GM12878 (cell line): ENCODE measurements around the gene ROBO4. TPM values are rescaled to one million over a fixed set of nuclear protein-coding genes. Genes with fewer than 3 reads are reported as not detected.

Experiments used
- ATAC-seq: fragments of 200-7000 bp; cut with Tn5 transposase; 3 replicates; pipeline ENCODE4 v1.9.1; 2020; ENCODE audit warnings: mild to moderate bottlenecking, moderate library complexity
- BruUV-seq: library from RNA; stranded (reverse); fragments of 400-500 nt; replicated peaks from 2 replicates; lab custom pipeline; 2021; lab: Mats Ljungman, UMichigan
- CTCF ChIA-PET: fragments of 300-600 bp; sonication (Branson Sonifier 250); formaldehyde crosslinking; extraction: SDS; loops from one replicate; lab custom pipeline; 2021; ENCODE audit warnings: inconsistent platforms; lab: Yijun Ruan, JAX
- POLR2A ChIA-PET: fragments of 350-600 bp; formaldehyde crosslinking; extraction: SDS; loops from one replicate; lab custom pipeline; 2021; ENCODE audit warnings: inconsistent platforms; lab: Charles Lee
- RAD21 ChIA-PET: fragments of 300-600 bp; sonication (Branson Sonifier 250); formaldehyde crosslinking; loops from one replicate; lab custom pipeline; 2023; ENCODE audit warnings: antibody characterized with exemption; ENCODE audit not compliant: unreplicated experiment; lab: Charles Lee
- SMC1A ChIA-PET: fragments of 300-600 bp; sonication (Branson Sonifier 250); formaldehyde crosslinking; loops from one replicate; lab custom pipeline; 2023; ENCODE audit not compliant: unreplicated experiment, uncharacterized antibody; lab: Charles Lee
- DNase-seq: peaks from one replicate; pipeline ENCODE4 v3.0.0-alpha.2; 2011; ENCODE audit warnings: low read depth, low spot score
- FAIRE-seq: peaks from 3 replicates; lab custom pipeline; 2011; peaks lifted over from hg19 to GRCh38; lab: Jason Lieb, UNC
- H2AFZ ChIP-seq: 2 replicates; pipeline ENCODE4 v1.6.0; 2011; ENCODE audit warnings: low read depth, low read length, control low read depth; ENCODE audit not compliant: control insufficient read depth
- H3K27ac ChIP-seq: 2 replicates; pipeline ENCODE4 v1.5.1; 2011; ENCODE audit warnings: control low read depth; ENCODE audit not compliant: control insufficient read depth, insufficient read depth
- H3K27me3 ChIP-seq, 2 experiments: replicated peaks in 1 of 2; 2 replicates each; pipeline versions ENCODE4 v1.6.0 to v1.6.1; 2011; ENCODE audit warnings: low read length in 1 of 2; ENCODE audit not compliant: control insufficient read depth in 2 of 2, insufficient read depth in 2 of 2
- H3K36me3 ChIP-seq, 2 experiments: 2 replicates each; pipeline ENCODE4 v1.5.1; 2011; ENCODE audit warnings: low read length in 1 of 2; ENCODE audit not compliant: control insufficient read depth in 2 of 2, insufficient read depth in 2 of 2
- H3K4me1 ChIP-seq: 2 replicates; pipeline ENCODE4 v1.6.1; 2011; ENCODE audit warnings: mild to moderate bottlenecking, low read length, moderate library complexity, mixed read lengths; ENCODE audit not compliant: control insufficient read depth, insufficient read depth
- H3K4me2 ChIP-seq: 2 replicates; pipeline ENCODE4 v1.6.0; 2011; ENCODE audit warnings: control low read depth; ENCODE audit not compliant: control insufficient read depth, insufficient read depth
- H3K4me3 ChIP-seq: fragments of 200-600 bp; sonication (generic); 2 replicates; pipeline ENCODE4 v1.5.1; 2016
- H3K79me2 ChIP-seq: 2 replicates; pipeline ENCODE4 v1.6.0; 2011; ENCODE audit warnings: low read length; ENCODE audit not compliant: control insufficient read depth, insufficient read depth
- H3K9ac ChIP-seq: 2 replicates; pipeline ENCODE4 v1.8.0; 2011; ENCODE audit warnings: low read length, control low read depth, mixed read lengths; ENCODE audit not compliant: control insufficient read depth, insufficient read depth
- H3K9me3 ChIP-seq: replicated peaks from 3 replicates; pipeline ENCODE4 v1.5.1; 2011; ENCODE audit warnings: mild to moderate bottlenecking, low read length; ENCODE audit not compliant: control insufficient read depth, insufficient read depth
- H4K20me1 ChIP-seq: 2 replicates; pipeline ENCODE4 v1.6.0; 2011; ENCODE audit not compliant: control insufficient read depth, insufficient read depth
- EED ChIP-seq: sonication (generic); IDR thresholded peaks from 2 replicates; pipeline ENCODE4 v1.6.1; 2016; ENCODE audit warnings: antibody characterized with exemption, low read depth
- EP300 ChIP-seq, 2 experiments: fragments of 150-350 bp in 1 of 2; IDR thresholded peaks; 2 replicates each; pipeline ENCODE4 v1.6.1; 2011 to 2012; ENCODE audit warnings: low read depth in 2 of 2, low read length in 2 of 2, borderline replicate concordance in 1 of 2, improper control_type of control experiment in 1 of 2, inconsistent platforms in 1 of 2; ENCODE audit not compliant: control insufficient read depth in 1 of 2
- KAT2A ChIP-seq: conservative IDR thresholded peaks from 2 replicates; pipeline ENCODE4 v1.6.1; 2011; ENCODE audit warnings: low read depth, low read length; ENCODE audit not compliant: control insufficient read depth
- SPI1 ChIP-seq: IDR thresholded peaks from 2 replicates; pipeline ENCODE4 v1.6.1; 2011; ENCODE audit warnings: low read depth, mild to moderate bottlenecking, low read length, moderate library complexity, borderline replicate concordance; ENCODE audit not compliant: insufficient read depth
- SRF ChIP-seq, 2 experiments: IDR thresholded peaks; 2 replicates each; pipeline ENCODE4 v1.6.1; 2011; ENCODE audit warnings: low read depth in 2 of 2, low read length in 2 of 2, mild to moderate bottlenecking in 1 of 2, moderate library complexity in 1 of 2
- TAF1 ChIP-seq: IDR thresholded peaks from 2 replicates; pipeline ENCODE4 v1.6.1; 2011; ENCODE audit warnings: mild to moderate bottlenecking, low read depth, low read length, borderline replicate concordance
- TCF12 ChIP-seq: IDR thresholded peaks from 2 replicates; pipeline ENCODE4 v1.6.1; 2011; ENCODE audit warnings: low read depth, mild to moderate bottlenecking, low read length
- ZNF207 ChIP-seq: fragments of 450-650 bp; IDR thresholded peaks from 2 replicates; pipeline ENCODE4 v1.6.1; 2014; ENCODE audit warnings: antibody characterized with exemption, mild to moderate bottlenecking, borderline replicate concordance
- ZNF217 ChIP-seq: fragments of 450-650 bp; IDR thresholded peaks from 2 replicates; pipeline ENCODE4 v1.6.1; 2017; ENCODE audit warnings: antibody characterized with exemption, mild to moderate bottlenecking
- ZNF24 ChIP-seq: fragments of 450-650 bp; IDR thresholded peaks from 2 replicates; pipeline ENCODE4 v1.6.1; 2017; ENCODE audit warnings: antibody characterized with exemption, mild to moderate bottlenecking
- ZNF274 ChIP-seq: IDR thresholded peaks from one replicate; pipeline ENCODE4 v1.8.0; 2011; ENCODE audit not compliant: insufficient read length, insufficient read depth
- ZZZ3 ChIP-seq: IDR thresholded peaks from 2 replicates; pipeline ENCODE4 v1.6.1; 2011; ENCODE audit warnings: low read depth; ENCODE audit not compliant: control insufficient read depth, insufficient read length
- WGBS: methylation state at CpG from one replicate; pipeline ENCODE4 v1.1.6; 2016; ENCODE audit warnings: low lambda C conversion rate; ENCODE audit not compliant: insufficient replicate concordance, insufficient coverage; ENCODE audit errors: missing lambda C conversion rate; 5-methylcytosine and 5-hydroxymethylcytosine counted together
- in situ Hi-C: fragments of 300-500 bp; cut with MboI; formaldehyde crosslinking; loops from 9 replicates; pipeline ENCODE4 v1.14.3; 2018; ENCODE audit warnings: mixed read lengths
- intact Hi-C: fragments of 100-400 bp; cut with micrococcal nuclease; formaldehyde crosslinking; loops from one replicate; pipeline ENCODE4 v1.14.2; 2022; ENCODE audit not compliant: unreplicated experiment
- polyA plus RNA-seq, 11 experiments: library from polyadenylated mRNA; depleted of rRNA in 4 of 11; unstranded in 6 of 11; stranded (reverse) in 5 of 11; fragments of >200 nt; fragmentation: Nextera tagmentation in 4 of 11; fragmentation: Illumina TruSeq in 1 of 11; extraction: Ambion mirVana in 4 of 11; extraction: Trizol in 1 of 11; gene quantifications; 1 replicate in 1 of 11; 2 replicates in 10 of 11; pipeline versions ENCODE4 v1.2.1 to v1.2.3, GENCODE V29; 2011 to 2016; ENCODE audit warnings: inconsistent platforms in 2 of 11, missing spikeins in 2 of 11, low read depth in 1 of 11
- total RNA-seq, 4 experiments: library from RNA; depleted of rRNA in 3 of 4; stranded (reverse); fragments of >200 nt in 3 of 4; fragmentation: Illumina TruSeq in 1 of 4; extraction: Trizol in 1 of 4; gene quantifications; 2 replicates each; pipeline versions ENCODE4 v1.2.1 to v1.2.3, GENCODE V29; 2013 to 2021

The ROBO4 gene
- total and polyA plus RNA-seq, 10 of the 15 experiments (the other 5 are each of a cell fraction or from before 2014, with no cell fraction given), result not detected

DNA sequence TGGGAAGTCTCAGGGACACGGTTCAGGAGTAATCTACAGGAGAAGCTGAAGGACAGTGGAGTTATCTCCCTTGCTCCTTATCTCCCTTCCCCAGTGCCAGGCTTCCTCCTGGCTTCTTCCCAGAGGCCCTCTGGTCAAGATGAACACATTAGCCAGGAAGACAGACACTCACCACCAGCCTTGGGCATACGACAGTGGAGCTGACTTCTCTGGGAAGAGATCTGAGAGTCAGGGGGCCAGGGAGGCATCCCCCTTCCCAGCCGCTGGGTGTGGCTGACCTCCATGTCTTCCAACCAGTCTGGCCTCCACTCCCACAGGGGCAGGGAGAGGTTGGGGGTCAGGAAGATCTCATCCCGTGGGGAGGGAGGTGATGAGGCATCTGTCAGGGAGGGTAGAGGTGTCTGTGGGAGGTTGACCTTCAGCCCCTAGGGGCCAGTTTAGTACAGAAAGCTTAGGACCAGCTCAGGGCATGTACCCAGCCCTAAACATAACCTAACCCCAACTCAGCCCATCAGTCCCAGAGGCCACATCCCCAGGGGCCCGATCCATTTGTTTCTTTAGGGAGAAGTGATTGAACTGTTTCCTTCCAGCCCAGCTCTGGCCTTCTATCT, 12.7 kb downstream of the ROBO4 start:
- CTCF ChIA-PET, result interaction anchor here (1.0 kb wide), 1 partner anchor 18 kb away, joined by 3 read pairs; no protein-coding TSS in a partner anchor
- FAIRE-seq (no peak), DNase-seq (no peak), ATAC-seq (no peak)
- TF ChIP-seq ZNF217 (no peak), EP300 (IDR thresholded peaks at IDR 0.05; ENCODE audit: borderline replicate concordance in 1 of 2, control insufficient read depth in 1 of 2, low read depth in 2 of 2, low read length in 2 of 2) (no peak), SRF (IDR thresholded peaks at IDR 0.05; ENCODE audit: low read depth in 2 of 2, low read length in 2 of 2) (no peak)
- Histone ChIP-seq H3K4me2 (no peak overlapping the region), H3K79me2 (no peaks in the 10 kb centered on the region), H3K36me3 (no peaks in the 10 kb centered on the region; a peak in 1 of 4 replicates), H4K20me1 (no peaks in the 10 kb centered on the region), H3K9ac (no peak overlapping the region), H3K4me1 (no peaks in the 10 kb centered on the region), H3K27me3 (peaks cover 0 to 4% of the 10 kb centered on the region in 2 experiments; a peak in 2 of 4 replicates), H3K4me3 (no peak overlapping the region), H3K9me3 (no peaks in the 10 kb centered on the region), H3K27ac (no peak overlapping the region), H2AFZ (no peak overlapping the region)
- WGBS, result 0% methylated on average over 5 of the region's 5 CpGs
- SMC1A ChIA-PET, result no interaction called here
- POLR2A ChIA-PET, result no interaction called here
- RAD21 ChIA-PET, result no interaction called here
- no TSS peak for BruUV-seq
- intact Hi-C loops (loop anchor here (10.0 kb wide), 1 partner anchor 260 kb away; no protein-coding TSS in a partner anchor), in situ Hi-C loops (no loop called here)

DNA sequence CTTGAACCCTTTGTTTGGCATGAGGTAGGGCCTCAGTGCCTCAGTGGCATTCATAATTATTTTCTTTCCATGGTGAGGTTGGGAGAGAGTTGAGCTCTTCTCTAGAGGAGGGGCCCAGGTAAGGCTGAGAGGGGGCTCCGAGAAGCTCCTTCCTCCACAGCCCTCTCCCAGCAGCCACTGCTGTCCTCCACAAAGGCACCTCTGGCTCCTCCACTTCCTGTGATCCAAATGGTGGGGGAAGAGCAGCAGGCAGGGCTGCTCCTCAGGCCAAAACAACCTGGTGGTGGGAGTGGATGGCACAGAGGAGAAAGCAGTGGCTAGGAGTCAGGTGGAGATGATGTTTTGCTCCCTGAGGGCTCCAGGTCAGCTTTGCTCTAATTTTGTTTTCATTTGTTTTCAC, 13.3 kb downstream of the ROBO4 start:
- Histone ChIP-seq H3K4me2 (no peak overlapping the region), H3K9me3 (no peaks in the 10 kb centered on the region), H3K27me3 (peaks cover 0 to 4% of the 10 kb centered on the region in 2 experiments; a peak in 1 of 4 replicates), H4K20me1 (no peaks in the 10 kb centered on the region), H3K27ac (no peak overlapping the region), H3K4me1 (no peaks in the 10 kb centered on the region), H3K79me2 (no peaks in the 10 kb centered on the region), H2AFZ (no peak overlapping the region), H3K36me3 (no peaks in the 10 kb centered on the region; a peak in 1 of 4 replicates), H3K4me3 (no peak overlapping the region), H3K9ac (no peak overlapping the region)
- TF ChIP-seq TAF1, result no peak
- no peak for TF ChIP-seq ZNF217
- no peak for TF ChIP-seq SPI1
- TF ChIP-seq ZNF24, result no peak
- TF ChIP-seq TCF12, result no peak
- TF ChIP-seq KAT2A, result no peak
- no peak for TF ChIP-seq ZNF274
- no peak for TF ChIP-seq ZNF207
- no peak for TF ChIP-seq ZZZ3
- TF ChIP-seq EED, result no peak
- ChIA-PET POLR2A (no interaction called here), SMC1A (no interaction called here), CTCF (interaction anchor here (1.0 kb wide), 1 partner anchor 18 kb away, joined by 3 read pairs; no protein-coding TSS in a partner anchor), RAD21 (no interaction called here)
- no peak for ATAC-seq
- no peak for FAIRE-seq
- DNase-seq, result no peak
- intact Hi-C loops (loop anchor here (10.0 kb wide), 1 partner anchor 260 kb away; no protein-coding TSS in a partner anchor), in situ Hi-C loops (no loop called here)
- WGBS, result 0% methylated on average over 1 of the region's 1 CpG
- BruUV-seq, result no TSS peak
